SK-N-SH (cell line): ENCODE measurements around the gene XRRA1. TPM values are rescaled to one million over a fixed set of nuclear protein-coding genes. Genes with fewer than 3 reads are reported as not detected.

Experiments used
- CTCF ChIA-PET: fragments of 300-600, 350-600 bp; formaldehyde crosslinking; extraction: SDS; loops from one replicate; lab custom pipeline; 2021; lab: Yijun Ruan, JAX
- POLR2A ChIA-PET: fragments of 350-600 bp; sonication (Branson Sonifier 250); formaldehyde crosslinking; extraction: SDS; loops from one replicate; lab custom pipeline; 2020; ENCODE audit warnings: antibody characterized with exemption, inconsistent platforms; lab: Yijun Ruan, JAX
- DNase-seq: peaks from one replicate; pipeline ENCODE4 v3.0.0; 2012
- H2AFZ ChIP-seq: fragments of 200-600 bp; sonication (generic); 2 replicates; pipeline ENCODE4 v1.8.1; 2016; ENCODE audit warnings: antibody characterized with exemption, mild to moderate bottlenecking, low read depth
- H3F3A ChIP-seq: fragments of 200-600 bp; sonication (generic); replicated peaks from 2 replicates; pipeline ENCODE3; 2016; ENCODE audit warnings: antibody characterized with exemption, mild to moderate bottlenecking; ENCODE audit not compliant: insufficient read depth
- H3K27ac ChIP-seq, 2 experiments: fragments of 200-500 bp in 1 of 2; fragments of 200-600 bp in 1 of 2; sonication (Bioruptor generic) in 1 of 2; sonication (generic), shearing (Covaris generic) in 1 of 2; 2 replicates each; pipeline versions ENCODE4 v1.5.1 to v1.6.1; 2014 to 2016; ENCODE audit warnings: low read depth in 2 of 2, inconsistent platforms in 1 of 2, low read length in 1 of 2, mild to moderate bottlenecking in 1 of 2, mixed read lengths in 1 of 2
- H3K27me3 ChIP-seq: fragments of 200-600 bp; sonication (generic), shearing (Covaris generic); 2 replicates; pipeline ENCODE4 v1.6.1; 2016; ENCODE audit warnings: mixed run types; ENCODE audit not compliant: insufficient read depth
- H3K36me3 ChIP-seq, 2 experiments: fragments of 200-500 bp in 1 of 2; fragments of 200-600 bp in 1 of 2; sonication (Bioruptor generic) in 1 of 2; sonication (generic) in 1 of 2; replicated peaks in 1 of 2; 2 replicates each; pipeline versions ENCODE3 to v1.5.1; 2014 to 2016; ENCODE audit warnings: low read length in 1 of 2, mild to moderate bottlenecking in 1 of 2; ENCODE audit not compliant: insufficient read depth in 2 of 2, control insufficient read depth in 1 of 2
- H3K4me1 ChIP-seq, 2 experiments: fragments of 200-500 bp in 1 of 2; fragments of 200-600 bp in 1 of 2; sonication (Bioruptor generic) in 1 of 2; sonication (generic), shearing (Covaris generic) in 1 of 2; 2 replicates each; pipeline versions ENCODE4 v1.5.1 to v1.6.1; 2014 to 2016; ENCODE audit warnings: low read depth in 1 of 2, low read length in 1 of 2, mixed run types in 1 of 2; ENCODE audit not compliant: insufficient read depth in 2 of 2, control insufficient read depth in 1 of 2
- H3K4me2 ChIP-seq: fragments of 200-600 bp; sonication (generic), shearing (Covaris generic); 2 replicates; pipeline ENCODE4 v1.6.1; 2017; ENCODE audit warnings: mixed run types
- H3K4me3 ChIP-seq, 2 experiments: fragments of 200-500 bp in 1 of 2; fragments of 200-600 bp in 1 of 2; sonication (Bioruptor generic) in 1 of 2; sonication (generic), shearing (Covaris generic) in 1 of 2; 2 replicates each; pipeline versions ENCODE4 v1.5.1 to v1.8.1; 2014 to 2016; ENCODE audit warnings: low read depth in 2 of 2, inconsistent platforms in 1 of 2, low read length in 1 of 2, mild to moderate bottlenecking in 1 of 2, mixed read lengths in 1 of 2, moderate library complexity in 1 of 2
- H3K79me2 ChIP-seq: fragments of 200-600 bp; sonication (generic); 2 replicates; pipeline ENCODE4 v1.8.1; 2017; ENCODE audit warnings: mild to moderate bottlenecking; ENCODE audit not compliant: insufficient read depth
- H3K9ac ChIP-seq: fragments of 200-600 bp; sonication (generic); 2 replicates; pipeline ENCODE4 v1.6.1; 2017; ENCODE audit warnings: mixed run types
- H3K9me2 ChIP-seq: fragments of 200-600 bp; sonication (generic); 2 replicates; pipeline ENCODE4 v1.6.1; 2017; ENCODE audit warnings: mixed run types
- H3K9me3 ChIP-seq: fragments of 200-600 bp; sonication (generic); 2 replicates; pipeline ENCODE4 v1.6.1; 2017; ENCODE audit warnings: mixed run types, mild to moderate bottlenecking, moderate library complexity
- H4K20me1 ChIP-seq: fragments of 200-600 bp; sonication (generic); 2 replicates; pipeline ENCODE4 v1.6.1; 2017; ENCODE audit warnings: mild to moderate bottlenecking, mixed run types; ENCODE audit not compliant: insufficient read depth
- CHD2 ChIP-seq: fragments of 150-350 bp; IDR thresholded peaks from 2 replicates; pipeline ENCODE4 v1.6.1; 2018; ENCODE audit warnings: low read length; ENCODE audit not compliant: partially characterized antibody
- ELF1 ChIP-seq: IDR thresholded peaks from 2 replicates; pipeline ENCODE4 v1.4.0; 2012
- EZH2phosphoT487 ChIP-seq: fragments of 200-600 bp; sonication (generic); IDR thresholded peaks from 2 replicates; pipeline ENCODE4 v1.6.1; 2017; ENCODE audit warnings: low read depth, mixed run types, mild to moderate bottlenecking, antibody characterized with exemption, moderate library complexity, borderline replicate concordance
- FOSL2 ChIP-seq: IDR thresholded peaks from 2 replicates; pipeline ENCODE4 v1.4.0; 2012; ENCODE audit warnings: low read depth, mild to moderate bottlenecking, moderate library complexity, borderline replicate concordance
- GABPA ChIP-seq: IDR thresholded peaks from 2 replicates; pipeline ENCODE4 v1.4.0; 2012; ENCODE audit warnings: low read depth, mild to moderate bottlenecking
- GATA2 ChIP-seq: sonication (generic); formaldehyde crosslinking; IDR thresholded peaks from 2 replicates; pipeline ENCODE4 v1.5.0; 2020; ENCODE audit warnings: mild to moderate bottlenecking, missing genetic modification reagents
- JUND ChIP-seq: IDR thresholded peaks from 2 replicates; pipeline ENCODE4 v1.4.0; 2012
- NFIC ChIP-seq: IDR thresholded peaks from 2 replicates; pipeline ENCODE4 v1.4.0; 2012; ENCODE audit warnings: borderline replicate concordance
- NRF1 ChIP-seq: IDR thresholded peaks from 2 replicates; pipeline ENCODE4 v1.6.1; 2012; ENCODE audit warnings: low read depth, mild to moderate bottlenecking, low read length
- POLR2AphosphoS5 ChIP-seq: IDR thresholded peaks from 2 replicates; pipeline ENCODE4 v1.6.1; 2012; ENCODE audit warnings: low read depth, low read length
- RFX5 ChIP-seq: IDR thresholded peaks from 2 replicates; pipeline ENCODE4 v1.6.1; 2012; ENCODE audit warnings: mild to moderate bottlenecking, improper control_type of control experiment, low read length
- TCF12 ChIP-seq: IDR thresholded peaks from 2 replicates; pipeline ENCODE4 v1.4.0; 2012
- TEAD4 ChIP-seq: IDR thresholded peaks from 2 replicates; pipeline ENCODE4 v1.4.0; 2012; ENCODE audit warnings: mild to moderate bottlenecking, borderline replicate concordance; ENCODE audit not compliant: insufficient read depth
- whole genome bisulfite sequencing: methylation state at CpG from one replicate; pipeline ENCODE4 v1.1.6; 2017; ENCODE audit warnings: low lambda C conversion rate; 5-methylcytosine and 5-hydroxymethylcytosine counted together
- polyA plus RNA-seq, 3 experiments: library from polyadenylated mRNA; depleted of rRNA; stranded (reverse); fragments of >200 nt; gene quantifications; 2 replicates each; pipeline ENCODE4 v1.2.3, GENCODE V29; 2012
- TF ChIP-seq, protein P1 (sequence below): IDR thresholded peaks from 2 replicates; pipeline ENCODE4 v1.4.0; 2012; ENCODE audit warnings: low read depth, borderline replicate concordance
- TF ChIP-seq, protein P2 (sequence below): fragments of 200-600 bp; sonication (generic); IDR thresholded peaks from 2 replicates; pipeline ENCODE4 v1.6.1; 2017; ENCODE audit warnings: antibody characterized with exemption, mild to moderate bottlenecking, moderate library complexity
- TF ChIP-seq, protein P3 (sequence below): IDR thresholded peaks from 2 replicates; pipeline ENCODE4; 2012
- TF ChIP-seq, protein P4 (sequence below): IDR thresholded peaks from 2 replicates; pipeline ENCODE4 v1.4.0; 2012; ENCODE audit warnings: low read depth, borderline replicate concordance

XRRA1 gene
- polyA plus RNA-seq, 1 of the 3 experiments (the other 2 are of a cell fraction): 12.9 TPM

DNA sequence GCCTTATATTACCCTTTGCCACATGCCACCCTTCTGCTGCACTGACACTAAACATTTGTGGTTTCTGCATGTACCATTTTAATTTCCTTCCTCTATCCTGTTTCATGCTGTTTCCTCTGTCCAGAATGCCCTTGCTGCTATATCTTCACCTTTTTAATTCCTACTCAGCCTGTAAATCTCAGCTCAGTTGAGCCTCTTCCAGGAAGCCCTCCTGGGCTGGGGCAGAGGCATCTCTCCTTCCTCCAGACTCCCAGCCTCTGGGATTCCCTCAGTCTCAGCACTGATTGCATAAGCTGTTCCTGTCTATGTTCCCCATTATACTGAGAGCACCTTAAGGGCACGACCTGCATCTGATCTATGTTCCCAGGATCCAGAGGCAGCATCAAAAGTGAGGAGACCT, 101.5 kb downstream of the XRRA1 start:
- H2AFZ ChIP-seq: no peak overlapping the region
- H3K36me3 ChIP-seq: peaks cover 39 to 76% of the 10 kb centered on the region in 2 experiments
- no peaks in the 10 kb centered on the region for H3K9me3 ChIP-seq
- H3K27ac ChIP-seq: no peak overlapping the region
- H4K20me1 ChIP-seq: no peaks in the 10 kb centered on the region
- 88% methylated on average over 1 of the region's 1 CpG for WGBS
- ChIA-PET CTCF (interaction anchor here (1.0 kb wide), 1 partner anchor 145 kb away, joined by 3 read pairs; no protein-coding TSS in a partner anchor), POLR2A (no interaction called here)
- no peaks in the 10 kb centered on the region for H3K79me2 ChIP-seq
- TF ChIP-seq FOSL2 (no peak), POLR2AphosphoS5 (no peak)
- TF ChIP-seq, protein P1, sequence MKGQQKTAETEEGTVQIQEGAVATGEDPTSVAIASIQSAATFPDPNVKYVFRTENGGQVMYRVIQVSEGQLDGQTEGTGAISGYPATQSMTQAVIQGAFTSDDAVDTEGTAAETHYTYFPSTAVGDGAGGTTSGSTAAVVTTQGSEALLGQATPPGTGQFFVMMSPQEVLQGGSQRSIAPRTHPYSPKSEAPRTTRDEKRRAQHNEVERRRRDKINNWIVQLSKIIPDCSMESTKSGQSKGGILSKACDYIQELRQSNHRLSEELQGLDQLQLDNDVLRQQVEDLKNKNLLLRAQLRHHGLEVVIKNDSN: no peak
- H3K9ac ChIP-seq: no peak overlapping the region
- no peak overlapping the region for H3K4me2 ChIP-seq
- H3K4me3 ChIP-seq: no peak overlapping the region
- H3K9me2 ChIP-seq: no peaks in the 10 kb centered on the region
- peaks cover 24% of the 10 kb centered on the region for H3F3A ChIP-seq
- DNase-seq: no peak
- peaks cover 0 to 16% of the 10 kb centered on the region in 2 experiments; a peak in 1 of 4 replicates for H3K4me1 ChIP-seq
- H3K27me3 ChIP-seq: no peaks in the 10 kb centered on the region

DNA sequence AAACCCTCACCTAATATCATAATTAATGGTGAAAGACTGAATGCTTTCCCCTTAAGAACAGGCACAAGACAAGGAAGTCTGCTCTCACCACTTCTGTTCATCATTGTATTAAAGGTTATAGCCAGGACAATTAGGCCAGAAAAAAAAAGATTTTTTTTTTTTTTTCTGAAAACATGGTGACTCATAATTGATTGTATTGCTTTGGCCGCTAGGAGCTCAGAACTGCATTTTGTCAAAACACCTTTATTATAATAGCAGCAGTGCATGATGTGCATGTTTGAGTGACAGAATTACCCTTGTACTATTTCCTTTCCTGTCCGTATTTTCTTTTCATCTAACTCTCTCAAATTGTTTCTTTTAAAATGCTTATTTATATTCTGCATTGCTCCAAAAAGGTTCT, 102.1 kb downstream of the XRRA1 start:
- ChIA-PET POLR2A (no interaction called here), CTCF (no interaction called here)
- no peaks in the 10 kb centered on the region for H4K20me1 ChIP-seq
- H3K9me2 ChIP-seq: no peaks in the 10 kb centered on the region
- no peak overlapping the region for H3K4me3 ChIP-seq
- H3K4me1 ChIP-seq: peaks cover 0 to 16% of the 10 kb centered on the region in 2 experiments; a peak in 1 of 4 replicates
- H3K4me2 ChIP-seq: no peak overlapping the region
- H2AFZ ChIP-seq: no peak overlapping the region
- peaks cover 45 to 78% of the 10 kb centered on the region in 2 experiments for H3K36me3 ChIP-seq
- H3F3A ChIP-seq: peaks cover 24% of the 10 kb centered on the region
- H3K27me3 ChIP-seq: no peaks in the 10 kb centered on the region
- no peak overlapping the region for H3K9ac ChIP-seq
- no peaks in the 10 kb centered on the region for H3K79me2 ChIP-seq
- no peak overlapping the region for H3K27ac ChIP-seq
- DNase-seq: no peak
- WGBS: 48% methylated on average over 2 of the region's 2 CpGs
- peak; percentile 40; the same call in 1 of the 2 replicates for TF ChIP-seq JUND
- TF ChIP-seq RFX5: no peak
- TF ChIP-seq, protein P2, sequence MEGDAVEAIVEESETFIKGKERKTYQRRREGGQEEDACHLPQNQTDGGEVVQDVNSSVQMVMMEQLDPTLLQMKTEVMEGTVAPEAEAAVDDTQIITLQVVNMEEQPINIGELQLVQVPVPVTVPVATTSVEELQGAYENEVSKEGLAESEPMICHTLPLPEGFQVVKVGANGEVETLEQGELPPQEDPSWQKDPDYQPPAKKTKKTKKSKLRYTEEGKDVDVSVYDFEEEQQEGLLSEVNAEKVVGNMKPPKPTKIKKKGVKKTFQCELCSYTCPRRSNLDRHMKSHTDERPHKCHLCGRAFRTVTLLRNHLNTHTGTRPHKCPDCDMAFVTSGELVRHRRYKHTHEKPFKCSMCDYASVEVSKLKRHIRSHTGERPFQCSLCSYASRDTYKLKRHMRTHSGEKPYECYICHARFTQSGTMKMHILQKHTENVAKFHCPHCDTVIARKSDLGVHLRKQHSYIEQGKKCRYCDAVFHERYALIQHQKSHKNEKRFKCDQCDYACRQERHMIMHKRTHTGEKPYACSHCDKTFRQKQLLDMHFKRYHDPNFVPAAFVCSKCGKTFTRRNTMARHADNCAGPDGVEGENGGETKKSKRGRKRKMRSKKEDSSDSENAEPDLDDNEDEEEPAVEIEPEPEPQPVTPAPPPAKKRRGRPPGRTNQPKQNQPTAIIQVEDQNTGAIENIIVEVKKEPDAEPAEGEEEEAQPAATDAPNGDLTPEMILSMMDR: peak; percentile 35
- peak; percentile 38; the same call in 1 of the 2 replicates for TF ChIP-seq FOSL2
- no peaks in the 10 kb centered on the region for H3K9me3 ChIP-seq

DNA sequence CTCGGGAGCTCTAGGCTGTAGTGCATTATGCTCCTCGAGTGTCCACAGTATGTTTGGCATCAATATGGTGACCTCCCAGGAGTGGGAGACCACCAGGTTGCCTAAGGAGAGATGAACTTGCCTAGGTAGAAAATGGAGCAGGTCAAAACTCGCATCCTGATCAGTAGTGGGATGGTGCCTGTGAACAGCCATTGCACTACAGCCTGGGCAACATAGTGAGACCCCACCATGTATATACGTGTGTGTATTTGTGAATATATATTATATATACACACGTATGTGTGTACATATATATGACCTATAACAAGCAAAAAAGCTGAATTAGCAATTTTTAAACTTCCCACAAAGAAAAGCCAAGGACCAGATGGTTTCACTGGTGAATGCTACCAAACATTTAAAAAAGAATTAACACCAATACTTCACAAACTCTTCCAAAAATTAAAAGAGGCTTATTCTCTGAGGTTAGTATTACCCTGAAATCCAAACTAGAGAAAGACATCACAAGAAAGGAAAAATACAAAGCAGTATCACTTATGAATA, 102.8 kb downstream of the XRRA1 start:
- H3K4me1 ChIP-seq: peaks cover 0 to 16% of the 10 kb centered on the region in 2 experiments; a peak in 1 of 4 replicates
- H3K9me2 ChIP-seq: no peaks in the 10 kb centered on the region
- H3K27me3 ChIP-seq: no peaks in the 10 kb centered on the region
- ChIA-PET CTCF (interaction anchor here (0.7 kb wide), 1 partner anchor 403 kb away, joined by 3 read pairs; no protein-coding TSS in a partner anchor), POLR2A (no interaction called here)
- H3K4me2 ChIP-seq: no peak overlapping the region
- H3K27ac ChIP-seq: no peak overlapping the region
- no peaks in the 10 kb centered on the region for H4K20me1 ChIP-seq
- no peak overlapping the region for H3K4me3 ChIP-seq
- H3K36me3 ChIP-seq: peaks cover 44 to 78% of the 10 kb centered on the region in 2 experiments
- no peak overlapping the region for H2AFZ ChIP-seq
- WGBS: 95% methylated on average over 5 of the region's 5 CpGs
- DNase-seq: no peak
- H3K79me2 ChIP-seq: no peaks in the 10 kb centered on the region
- no peak overlapping the region for H3K9ac ChIP-seq
- no peaks in the 10 kb centered on the region for H3K9me3 ChIP-seq
- peaks cover 24% of the 10 kb centered on the region for H3F3A ChIP-seq
- no peak for TF ChIP-seq CHD2
- no peak for TF ChIP-seq NFIC
- TF ChIP-seq TCF12: no peak
- TF ChIP-seq ELF1: no peak
- no peak for TF ChIP-seq GATA2 (CRISPR knock-in tag)
- TF ChIP-seq JUND: no peak
- no peak for TF ChIP-seq TEAD4
- no peak for TF ChIP-seq GABPA
- TF ChIP-seq, protein P3, sequence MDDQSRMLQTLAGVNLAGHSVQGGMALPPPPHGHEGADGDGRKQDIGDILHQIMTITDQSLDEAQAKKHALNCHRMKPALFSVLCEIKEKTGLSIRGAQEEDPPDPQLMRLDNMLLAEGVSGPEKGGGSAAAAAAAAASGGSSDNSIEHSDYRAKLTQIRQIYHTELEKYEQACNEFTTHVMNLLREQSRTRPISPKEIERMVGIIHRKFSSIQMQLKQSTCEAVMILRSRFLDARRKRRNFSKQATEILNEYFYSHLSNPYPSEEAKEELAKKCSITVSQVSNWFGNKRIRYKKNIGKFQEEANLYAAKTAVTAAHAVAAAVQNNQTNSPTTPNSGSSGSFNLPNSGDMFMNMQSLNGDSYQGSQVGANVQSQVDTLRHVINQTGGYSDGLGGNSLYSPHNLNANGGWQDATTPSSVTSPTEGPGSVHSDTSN: no peak
- TF ChIP-seq, protein P4, sequence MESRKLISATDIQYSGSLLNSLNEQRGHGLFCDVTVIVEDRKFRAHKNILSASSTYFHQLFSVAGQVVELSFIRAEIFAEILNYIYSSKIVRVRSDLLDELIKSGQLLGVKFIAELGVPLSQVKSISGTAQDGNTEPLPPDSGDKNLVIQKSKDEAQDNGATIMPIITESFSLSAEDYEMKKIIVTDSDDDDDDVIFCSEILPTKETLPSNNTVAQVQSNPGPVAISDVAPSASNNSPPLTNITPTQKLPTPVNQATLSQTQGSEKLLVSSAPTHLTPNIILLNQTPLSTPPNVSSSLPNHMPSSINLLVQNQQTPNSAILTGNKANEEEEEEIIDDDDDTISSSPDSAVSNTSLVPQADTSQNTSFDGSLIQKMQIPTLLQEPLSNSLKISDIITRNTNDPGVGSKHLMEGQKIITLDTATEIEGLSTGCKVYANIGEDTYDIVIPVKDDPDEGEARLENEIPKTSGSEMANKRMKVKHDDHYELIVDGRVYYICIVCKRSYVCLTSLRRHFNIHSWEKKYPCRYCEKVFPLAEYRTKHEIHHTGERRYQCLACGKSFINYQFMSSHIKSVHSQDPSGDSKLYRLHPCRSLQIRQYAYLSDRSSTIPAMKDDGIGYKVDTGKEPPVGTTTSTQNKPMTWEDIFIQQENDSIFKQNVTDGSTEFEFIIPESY: no peak
- TF ChIP-seq NRF1: no peak
- TF ChIP-seq EZH2phosphoT487: no peak
